Epithelial cell of esophagus (primary cell): ENCODE measurements around the gene GTPBP2.

Experiments used
- DNase-seq: peaks from one replicate; pipeline ENCODE4 v3.0.0; 2010; ENCODE audit warnings: low read depth
- H3K4me3 ChIP-seq: 2 replicates; pipeline ENCODE4 v1.5.1; 2011; ENCODE audit warnings: mild to moderate bottlenecking, low read length, control low read depth
- CTCF ChIP-seq: IDR thresholded peaks from 2 replicates; pipeline ENCODE4 v1.5.1; 2011; ENCODE audit warnings: low read depth, mild to moderate bottlenecking, low read length, control low read depth, inconsistent platforms; ENCODE audit not compliant: insufficient read depth; ENCODE audit errors: missing control alignments

The GTPBP2 gene

GRCh38 chr6:43575105-43575771, 53.8 kb downstream of the GTPBP2 start:
- no peak for TF ChIP-seq CTCF
- DNase-seq, result peak; percentile 30
- peak overlapping the region; percentile 98 for H3K4me3 ChIP-seq

GRCh38 chr6:43572015-43572414, 57.0 kb downstream of the GTPBP2 start:
- DNase-seq, result no peak
- H3K4me3 ChIP-seq, result no peak overlapping the region
- TF ChIP-seq CTCF, result no peak

- TF ChIP-seq CTCF, result no peak
- DNase-seq, result peak; percentile 89
These were observed 58.1 kb downstream of the GTPBP2 start for GRCh38 chr6:43570876-43571441.

More at GRCh38 chr6:43570876-43571441, 58.1 kb downstream of the GTPBP2 start:
- no peak overlapping the region for H3K4me3 ChIP-seq
